Measurements from ENCODE around the gene FEM1B.
A peak's percentile ranks its signal among the peaks of the same experiment; 100 is the strongest.

The FEM1B gene

DNA sequence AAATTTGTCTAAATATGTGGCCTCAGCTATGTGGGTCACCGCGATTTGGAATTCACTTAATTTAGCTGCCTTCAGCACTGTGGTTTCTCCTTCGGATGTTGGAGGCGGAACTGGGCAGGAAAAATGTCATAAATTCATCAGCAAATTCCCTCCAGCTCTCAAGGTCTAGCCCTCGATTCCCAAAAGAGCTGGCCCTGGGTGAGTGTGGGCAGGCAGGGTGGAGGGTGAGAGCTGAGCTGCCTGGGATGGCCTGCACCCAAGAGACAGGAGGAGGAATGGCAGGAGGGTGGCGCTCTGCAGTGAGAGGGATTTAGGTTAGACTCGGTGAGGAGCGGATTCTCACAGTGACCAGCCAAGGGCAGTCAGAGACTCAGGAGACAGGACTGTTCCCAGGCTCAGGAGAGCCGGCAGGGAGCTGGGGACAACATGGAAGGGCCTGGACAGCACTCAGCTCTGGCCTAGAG, 57.1 kb downstream of the FEM1B start:
- POLR2A ChIA-PET = no interaction called here
- no peak for TF ChIP-seq ZNF747 (tag by site-specific recombination; IDR thresholded peaks at IDR 0.05)
- no peak for TF ChIP-seq ZEB2 (tag by site-specific recombination; IDR thresholded peaks at IDR 0.05)
- peak; percentile 81 for TF ChIP-seq ZFHX2 (tag by site-specific recombination; conservative IDR thresholded peaks at IDR 0.05)
- TF ChIP-seq EGR2 (tag by site-specific recombination; IDR thresholded peaks at IDR 0.05; ENCODE audit: low read depth) = peak; percentile 95
- Histone ChIP-seq H3K4me3 (ENCODE audit: low read depth, low read length) (no peak overlapping the region), H3K9me3 (ENCODE audit: control insufficient read depth, insufficient read depth, low read depth, low read length) (no peaks in the 10 kb centered on the region), H3K36me3 (ENCODE audit: control insufficient read depth in 2 of 2, insufficient read depth in 1 of 2, low read length in 2 of 2) (no peaks in the 10 kb centered on the region), H3K27ac (ENCODE audit: extremely low read depth, low read depth, low read length) (no peak overlapping the region), H3K4me1 (ENCODE audit: control insufficient read depth, insufficient read depth, low read length) (no peaks in the 10 kb centered on the region)
- CTCF ChIA-PET = interaction anchor here (0.6 to 1.0 kb wide), 4 partner anchors 8 to 542 kb away, joined by 3 to 5 read pairs (median 3); no protein-coding TSS in a partner anchor

DNA sequence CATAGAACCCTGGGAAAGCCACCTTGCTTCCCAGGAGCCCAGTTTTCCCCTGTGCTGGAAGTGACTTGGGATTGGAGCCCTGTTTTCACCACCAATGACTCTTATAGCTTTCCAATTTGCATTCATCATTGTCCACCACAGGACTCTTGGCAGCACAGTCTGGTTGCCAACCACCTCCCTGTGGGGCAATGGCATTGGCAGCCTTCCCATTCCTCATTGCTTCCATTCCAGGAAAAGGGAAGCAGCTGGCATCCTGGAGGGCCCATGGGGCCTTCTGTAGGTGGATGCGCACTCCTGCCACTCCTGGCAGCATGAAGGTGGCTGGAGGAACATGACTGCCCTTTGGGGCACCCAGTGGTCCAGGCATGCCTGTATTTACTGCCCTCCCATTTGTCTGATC, 57.7 kb downstream of the FEM1B start:
- Histone ChIP-seq H3K9me3 (ENCODE audit: control insufficient read depth, insufficient read depth, low read depth, low read length) (no peaks in the 10 kb centered on the region), H3K4me3 (ENCODE audit: low read depth, low read length) (no peak overlapping the region), H3K4me1 (ENCODE audit: control insufficient read depth, insufficient read depth, low read length) (no peaks in the 10 kb centered on the region), H3K36me3 (ENCODE audit: control insufficient read depth in 2 of 2, insufficient read depth in 1 of 2, low read length in 2 of 2) (no peaks in the 10 kb centered on the region), H3K27ac (ENCODE audit: extremely low read depth, low read depth, low read length) (no peak overlapping the region)
- TF ChIP-seq ZNF114 (tag by site-specific recombination; IDR thresholded peaks at IDR 0.05) (no peak), ZFP69B (tag by site-specific recombination; IDR thresholded peaks at IDR 0.05) (no peak), ZNF138 (tag by site-specific recombination; IDR thresholded peaks at IDR 0.05; ENCODE audit: borderline replicate concordance) (no peak), ZIC2 (tag by site-specific recombination; IDR thresholded peaks at IDR 0.05) (peak; percentile 44), ZNF558 (tag by site-specific recombination; IDR thresholded peaks at IDR 0.05) (no peak), SP2 (tag by site-specific recombination; IDR thresholded peaks at IDR 0.05) (no peak), KLF9 (tag by site-specific recombination; IDR thresholded peaks at IDR 0.05; ENCODE audit: low read depth) (no peak)
- TF ChIP-seq, protein P1, sequence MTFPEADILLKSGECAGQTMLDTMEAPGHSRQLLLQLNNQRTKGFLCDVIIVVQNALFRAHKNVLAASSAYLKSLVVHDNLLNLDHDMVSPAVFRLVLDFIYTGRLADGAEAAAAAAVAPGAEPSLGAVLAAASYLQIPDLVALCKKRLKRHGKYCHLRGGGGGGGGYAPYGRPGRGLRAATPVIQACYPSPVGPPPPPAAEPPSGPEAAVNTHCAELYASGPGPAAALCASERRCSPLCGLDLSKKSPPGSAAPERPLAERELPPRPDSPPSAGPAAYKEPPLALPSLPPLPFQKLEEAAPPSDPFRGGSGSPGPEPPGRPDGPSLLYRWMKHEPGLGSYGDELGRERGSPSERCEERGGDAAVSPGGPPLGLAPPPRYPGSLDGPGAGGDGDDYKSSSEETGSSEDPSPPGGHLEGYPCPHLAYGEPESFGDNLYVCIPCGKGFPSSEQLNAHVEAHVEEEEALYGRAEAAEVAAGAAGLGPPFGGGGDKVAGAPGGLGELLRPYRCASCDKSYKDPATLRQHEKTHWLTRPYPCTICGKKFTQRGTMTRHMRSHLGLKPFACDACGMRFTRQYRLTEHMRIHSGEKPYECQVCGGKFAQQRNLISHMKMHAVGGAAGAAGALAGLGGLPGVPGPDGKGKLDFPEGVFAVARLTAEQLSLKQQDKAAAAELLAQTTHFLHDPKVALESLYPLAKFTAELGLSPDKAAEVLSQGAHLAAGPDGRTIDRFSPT (tag by site-specific recombination; IDR thresholded peaks at IDR 0.05) = no peak
- CTCF ChIA-PET = interaction anchor here (1.0 kb wide), 1 partner anchor 9 kb away, joined by 3 read pairs; no protein-coding TSS in a partner anchor
- POLR2A ChIA-PET = no interaction called here

DNA sequence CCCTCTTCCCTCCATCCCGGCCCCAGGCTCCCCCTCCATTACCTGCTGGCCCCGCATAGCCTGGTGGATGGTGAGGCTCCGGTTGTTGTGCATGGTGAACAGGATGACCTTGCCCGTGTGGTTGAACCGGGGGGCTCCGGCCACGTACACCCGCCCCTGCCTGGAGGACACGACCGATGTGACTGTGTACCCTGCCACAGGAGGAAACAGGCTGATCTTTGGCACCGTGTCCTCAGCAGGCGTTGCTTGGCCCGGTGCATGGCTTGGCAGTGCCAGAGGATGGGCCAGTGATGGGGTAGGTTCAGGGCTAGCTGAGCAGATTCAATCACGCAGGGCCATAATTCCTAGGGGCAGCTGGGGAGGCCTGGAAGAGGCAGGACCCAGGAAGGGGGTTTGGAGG, 58.1 kb downstream of the FEM1B start:
- Histone ChIP-seq H3K36me3 (ENCODE audit: control insufficient read depth in 2 of 2, insufficient read depth in 1 of 2, low read length in 2 of 2) (no peaks in the 10 kb centered on the region), H3K9me3 (ENCODE audit: control insufficient read depth, insufficient read depth, low read depth, low read length) (no peaks in the 10 kb centered on the region), H3K27ac (ENCODE audit: extremely low read depth, low read depth, low read length) (no peak overlapping the region), H3K4me3 (ENCODE audit: low read depth, low read length) (no peak overlapping the region), H3K4me1 (ENCODE audit: control insufficient read depth, insufficient read depth, low read length) (no peaks in the 10 kb centered on the region)
- ChIA-PET CTCF (interaction anchor here (1.4 kb wide), 1 partner anchor 29 kb away, joined by 4 read pairs; no protein-coding TSS in a partner anchor), POLR2A (no interaction called here)
- TF ChIP-seq ZSCAN30 (tag by site-specific recombination; IDR thresholded peaks at IDR 0.05) = no peak
- no peak for TF ChIP-seq ZNF311 (tag by site-specific recombination; IDR thresholded peaks at IDR 0.05; ENCODE audit: borderline replicate concordance)
- TF ChIP-seq, protein P2, sequence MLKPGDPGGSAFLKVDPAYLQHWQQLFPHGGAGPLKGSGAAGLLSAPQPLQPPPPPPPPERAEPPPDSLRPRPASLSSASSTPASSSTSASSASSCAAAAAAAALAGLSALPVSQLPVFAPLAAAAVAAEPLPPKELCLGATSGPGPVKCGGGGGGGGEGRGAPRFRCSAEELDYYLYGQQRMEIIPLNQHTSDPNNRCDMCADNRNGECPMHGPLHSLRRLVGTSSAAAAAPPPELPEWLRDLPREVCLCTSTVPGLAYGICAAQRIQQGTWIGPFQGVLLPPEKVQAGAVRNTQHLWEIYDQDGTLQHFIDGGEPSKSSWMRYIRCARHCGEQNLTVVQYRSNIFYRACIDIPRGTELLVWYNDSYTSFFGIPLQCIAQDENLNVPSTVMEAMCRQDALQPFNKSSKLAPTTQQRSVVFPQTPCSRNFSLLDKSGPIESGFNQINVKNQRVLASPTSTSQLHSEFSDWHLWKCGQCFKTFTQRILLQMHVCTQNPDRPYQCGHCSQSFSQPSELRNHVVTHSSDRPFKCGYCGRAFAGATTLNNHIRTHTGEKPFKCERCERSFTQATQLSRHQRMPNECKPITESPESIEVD (tag by site-specific recombination; IDR thresholded peaks at IDR 0.05) = no peak
- TF ChIP-seq ZNF664 (tag by site-specific recombination; IDR thresholded peaks at IDR 0.05) = no peak
- TF ChIP-seq SP7 (tag by site-specific recombination; IDR thresholded peaks at IDR 0.05) = no peak
- no peak for TF ChIP-seq ZNF571 (tag by site-specific recombination; IDR thresholded peaks at IDR 0.05)
- TF ChIP-seq ZBTB48 (tag by site-specific recombination; IDR thresholded peaks at IDR 0.05) = no peak
- no peak for TF ChIP-seq ZNF658 (tag by site-specific recombination; IDR thresholded peaks at IDR 0.05)
- TF ChIP-seq SP2 (tag by site-specific recombination; IDR thresholded peaks at IDR 0.05) = no peak
- TF ChIP-seq, protein P3, sequence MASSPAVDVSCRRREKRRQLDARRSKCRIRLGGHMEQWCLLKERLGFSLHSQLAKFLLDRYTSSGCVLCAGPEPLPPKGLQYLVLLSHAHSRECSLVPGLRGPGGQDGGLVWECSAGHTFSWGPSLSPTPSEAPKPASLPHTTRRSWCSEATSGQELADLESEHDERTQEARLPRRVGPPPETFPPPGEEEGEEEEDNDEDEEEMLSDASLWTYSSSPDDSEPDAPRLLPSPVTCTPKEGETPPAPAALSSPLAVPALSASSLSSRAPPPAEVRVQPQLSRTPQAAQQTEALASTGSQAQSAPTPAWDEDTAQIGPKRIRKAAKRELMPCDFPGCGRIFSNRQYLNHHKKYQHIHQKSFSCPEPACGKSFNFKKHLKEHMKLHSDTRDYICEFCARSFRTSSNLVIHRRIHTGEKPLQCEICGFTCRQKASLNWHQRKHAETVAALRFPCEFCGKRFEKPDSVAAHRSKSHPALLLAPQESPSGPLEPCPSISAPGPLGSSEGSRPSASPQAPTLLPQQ (tag by site-specific recombination; IDR thresholded peaks at IDR 0.05) = no peak
